WTC11 (cell line): ENCODE data around the gene ENOX2. TPM values are rescaled to one million over a fixed set of nuclear protein-coding genes. Genes with fewer than 3 reads are reported as not detected.

ENCODE experiments used
- ATAC-seq: fragments of 200-7000 bp; cut with Tn5 transposase; 2 replicates; pipeline ENCODE4 v1.10.0; 2021; ENCODE audit warnings: mild to moderate bottlenecking, moderate library complexity
- CTCF ChIA-PET: fragments of 300-600 bp; sonication (Branson Sonifier 250); formaldehyde crosslinking; loops from one replicate; lab custom pipeline; 2021; ENCODE audit warnings: antibody characterized with exemption; lab: Charles Lee
- POLR2A ChIA-PET: fragments of 350-600 bp; sonication (Branson Sonifier 250); formaldehyde crosslinking; loops from one replicate; lab custom pipeline; 2021; ENCODE audit warnings: antibody characterized with exemption; lab: Charles Lee
- DNase-seq: peaks from one replicate; pipeline ENCODE4 v3.0.0; 2021; ENCODE audit warnings: low spot score
- H3K27ac Mint-ChIP-seq: 2 replicates; pipeline ENCODE4 v1.8.0; 2021; ENCODE audit warnings: mixed read lengths
- H3K27me3 Mint-ChIP-seq: 2 replicates; pipeline ENCODE4 v1.8.0; 2021; ENCODE audit warnings: low read depth, mild to moderate bottlenecking, moderate library complexity, mixed read lengths
- H3K36me3 Mint-ChIP-seq: 2 replicates; pipeline ENCODE4 v1.8.0; 2021; ENCODE audit warnings: mixed read lengths
- H3K4me1 Mint-ChIP-seq: 2 replicates; pipeline ENCODE4 v1.8.0; 2022; ENCODE audit warnings: mixed read lengths
- H3K4me3 Mint-ChIP-seq: 2 replicates; pipeline ENCODE4 v1.8.0; 2021; ENCODE audit warnings: mild to moderate bottlenecking, moderate library complexity, mixed read lengths
- H3K9me3 Mint-ChIP-seq: 2 replicates; pipeline ENCODE4 v1.8.0; 2021; ENCODE audit warnings: mixed read lengths
- AFF4 ChIP-seq: sonication (generic); formaldehyde crosslinking; IDR thresholded peaks from 2 replicates; pipeline ENCODE4 v1.8.1; 2023; ENCODE audit warnings: mild to moderate bottlenecking, missing genetic modification reagents, borderline replicate concordance
- AR ChIP-seq: fragments of 250-450 bp; sonication (Bioruptor Pico); IDR thresholded peaks from 2 replicates; pipeline ENCODE4 v1.9.0; 2021; ENCODE audit warnings: mild to moderate bottlenecking
- E2F4 ChIP-seq: sonication (generic); formaldehyde crosslinking; IDR thresholded peaks from 2 replicates; pipeline ENCODE4 v1.8.1; 2022; ENCODE audit warnings: low read depth, mild to moderate bottlenecking, moderate library complexity, missing genetic modification reagents, borderline replicate concordance
- FOXP1 ChIP-seq: sonication (generic); formaldehyde crosslinking; IDR thresholded peaks from 2 replicates; pipeline ENCODE4 v1.8.0; 2022; ENCODE audit warnings: missing genetic modification reagents, mild to moderate bottlenecking, moderate library complexity, borderline replicate concordance
- GRHL2 ChIP-seq: fragments of 250-450 bp; sonication (Bioruptor Pico); IDR thresholded peaks from 2 replicates; pipeline ENCODE4 v1.8.0; 2022; ENCODE audit warnings: mild to moderate bottlenecking, moderate library complexity; ENCODE audit not compliant: insufficient replicate concordance, severe bottlenecking
- IRF2 ChIP-seq: sonication (generic); formaldehyde crosslinking; IDR thresholded peaks from 2 replicates; pipeline ENCODE4 v1.8.0; 2022; ENCODE audit warnings: low read depth, missing genetic modification reagents, borderline replicate concordance
- MLX ChIP-seq: sonication (generic); formaldehyde crosslinking; IDR thresholded peaks from 2 replicates; pipeline ENCODE4 v1.8.1; 2023; ENCODE audit warnings: mild to moderate bottlenecking, missing genetic modification reagents, moderate library complexity
- NFATC4 ChIP-seq: fragments of 250-450 bp; sonication (Bioruptor Pico); IDR thresholded peaks from 2 replicates; pipeline ENCODE4 v1.9.0; 2021; ENCODE audit warnings: mild to moderate bottlenecking
- NFE2L1 ChIP-seq: sonication (generic); formaldehyde crosslinking; IDR thresholded peaks from 2 replicates; pipeline ENCODE4 v1.8.1; 2023; ENCODE audit warnings: missing genetic modification reagents
- NR2C2 ChIP-seq: sonication (generic); formaldehyde crosslinking; IDR thresholded peaks from 2 replicates; pipeline ENCODE4 v1.8.0; 2022; ENCODE audit warnings: mild to moderate bottlenecking, missing genetic modification reagents
- RORB ChIP-seq: fragments of 250-450 bp; sonication (Bioruptor Pico); IDR thresholded peaks from 2 replicates; pipeline ENCODE4 v1.9.0; 2021; ENCODE audit warnings: mild to moderate bottlenecking
- SMAD4 ChIP-seq: sonication (generic); formaldehyde crosslinking; IDR thresholded peaks from 2 replicates; pipeline ENCODE4 v1.8.0; 2022; ENCODE audit warnings: mild to moderate bottlenecking, missing genetic modification reagents
- TCF7 ChIP-seq: sonication (generic); formaldehyde crosslinking; IDR thresholded peaks from 2 replicates; pipeline ENCODE4 v1.8.0; 2022; ENCODE audit warnings: mild to moderate bottlenecking, low read depth, missing genetic modification reagents, moderate library complexity
- TEAD1 ChIP-seq: sonication (generic); formaldehyde crosslinking; IDR thresholded peaks from 2 replicates; pipeline ENCODE4 v1.8.0; 2022; ENCODE audit warnings: mild to moderate bottlenecking, missing genetic modification reagents
- USF2 ChIP-seq: sonication (generic); formaldehyde crosslinking; IDR thresholded peaks from 2 replicates; pipeline ENCODE4 v1.8.1; 2023; ENCODE audit warnings: mild to moderate bottlenecking, missing genetic modification reagents, moderate library complexity
- ZNF396 ChIP-seq: fragments of 250-450 bp; sonication (Bioruptor Pico); IDR thresholded peaks from 2 replicates; pipeline ENCODE4 v1.8.0; 2021; ENCODE audit warnings: mild to moderate bottlenecking, moderate library complexity, borderline replicate concordance
- ZSCAN18 ChIP-seq: fragments of 250-450 bp; sonication (Bioruptor Pico); IDR thresholded peaks from 2 replicates; pipeline ENCODE4 v2.1.2; 2022; ENCODE audit warnings: mild to moderate bottlenecking, moderate library complexity
- total RNA-seq: library from RNA; stranded (reverse); gene quantifications from 3 replicates; pipeline ENCODE4 v1.2.3, GENCODE V29; 2021

ENOX2 gene
- total RNA-seq, 1 experiment from 2014 or later, result 13.8 TPM

- Mint-ChIP-seq H3K4me3 (no peak overlapping the region), H3K27ac (no peak overlapping the region), H3K27me3 (no peaks in the 10 kb centered on the region; the same call in 1 of the 2 replicates), H3K4me1 (peaks cover 6% of the 10 kb centered on the region), H3K9me3 (no peaks in the 10 kb centered on the region)
- CTCF ChIA-PET, result interaction anchor here (0.7 kb wide), 1 partner anchor 62 kb away, joined by 3 read pairs; no protein-coding TSS in a partner anchor
- no peak for DNase-seq
- TF ChIP-seq GRHL2 (no peak), NR2C2 (CRISPR knock-in tag) (no peak), TCF7 (CRISPR knock-in tag) (no peak), FOXP1 (CRISPR knock-in tag) (no peak), SMAD4 (no peak), AFF4 (CRISPR knock-in tag) (no peak), NFE2L1 (CRISPR knock-in tag) (no peak), AR (CRISPR knock-in tag) (no peak)
- TF ChIP-seq, all 79 proteins: peak for 0
- no peak for ATAC-seq
- POLR2A ChIA-PET, result no interaction called here
- no peaks in the 10 kb centered on the region for H3K36me3 Mint-ChIP-seq
Observed at GRCh38 chrX:130694983-130695382, 208.0 kb downstream of the ENOX2 start.

GRCh38 chrX:130691576-130691975 lies 211.4 kb downstream of the ENOX2 start:
- Mint-ChIP-seq H3K9me3 (no peaks in the 10 kb centered on the region), H3K4me3 (no peak overlapping the region), H3K27ac (no peak overlapping the region), H3K4me1 (peaks cover 6% of the 10 kb centered on the region), H3K27me3 (no peaks in the 10 kb centered on the region; the same call in 1 of the 2 replicates), H3K36me3 (no peaks in the 10 kb centered on the region)
- TF ChIP-seq ZNF396 (CRISPR knock-in tag), result no peak
- ATAC-seq (no peak), DNase-seq (no peak)
- CTCF ChIA-PET, result interaction anchor here (0.6 kb wide), 1 partner anchor 10 kb away, joined by 3 read pairs; no protein-coding TSS in a partner anchor
- POLR2A ChIA-PET, result no interaction called here

- Mint-ChIP-seq H3K27me3 (no peaks in the 10 kb centered on the region; the same call in 1 of the 2 replicates), H3K9me3 (no peaks in the 10 kb centered on the region), H3K36me3 (no peaks in the 10 kb centered on the region), H3K27ac (no peak overlapping the region), H3K4me1 (peaks cover 9% of the 10 kb centered on the region), H3K4me3 (no peak overlapping the region)
- POLR2A ChIA-PET, result no interaction called here
- TF ChIP-seq RORB (no peak), MLX (CRISPR knock-in tag) (no peak), TCF7 (CRISPR knock-in tag) (no peak), TEAD1 (CRISPR knock-in tag) (no peak)
- ATAC-seq, result no peak
- no peak for DNase-seq
- CTCF ChIA-PET, result no interaction called here
Observed at GRCh38 chrX:130688360-130688759, 214.6 kb downstream of the ENOX2 start.

GRCh38 chrX:130682990-130683389 lies 220.0 kb downstream of the ENOX2 start:
- no peak overlapping the region for H3K4me3 Mint-ChIP-seq
- ChIA-PET CTCF (interaction anchor here (0.6 to 1.3 kb wide), 2 partner anchors 27 to 107 kb away, joined by 3 to 6 read pairs; no protein-coding TSS in a partner anchor), POLR2A (no interaction called here)
- DNase-seq (no peak), ATAC-seq (peak; percentile 32; the same call in 1 of the 2 replicates)
- H3K36me3 Mint-ChIP-seq, result no peaks in the 10 kb centered on the region
- H3K9me3 Mint-ChIP-seq, result no peaks in the 10 kb centered on the region
- H3K27ac Mint-ChIP-seq, result no peak overlapping the region
- 0 out of 2 replicates have a peak, but pooled peaks cover 5% of the 10 kb centered on the region for H3K4me1 Mint-ChIP-seq
- H3K27me3 Mint-ChIP-seq, result no peaks in the 10 kb centered on the region; the same call in 1 of the 2 replicates
- no peak for TF ChIP-seq USF2 (CRISPR knock-in tag)
- TF ChIP-seq ZSCAN18 (CRISPR knock-in tag), result no peak
- no peak for TF ChIP-seq NFATC4
- no peak for TF ChIP-seq IRF2 (CRISPR knock-in tag)
- TF ChIP-seq E2F4 (CRISPR knock-in tag), result no peak
